Measurements from ENCODE around the gene LZTS2.
"Not testable (repeated sequence)": the region's sequence is repeated elsewhere in the genome, so short reads cannot be mapped to it uniquely, and the experiment has no call there.

Gene LZTS2

GRCh38 chr10:100972115-100972903 lies 27.3 kb upstream of the LZTS2 start:
- TF ChIP-seq POLR2AphosphoS5 (IDR thresholded peaks at IDR 0.05; ENCODE audit: low read depth) (no peak), SPI1 (IDR thresholded peaks at IDR 0.05; ENCODE audit: borderline replicate concordance, low read depth) (no peak), REST (IDR thresholded peaks at IDR 0.05; ENCODE audit: insufficient replicate concordance, low read depth) (no peak), GABPA (IDR thresholded peaks at IDR 0.05; ENCODE audit: low read depth) (no peak), CTCF (IDR thresholded peaks at IDR 0.05; ENCODE audit: insufficient read depth, low read length) (no peak)
- Histone ChIP-seq H3K4me3 (replicated peaks; ENCODE audit: insufficient read depth, low read length) (no peak overlapping the region), H3K27ac (replicated peaks) (no peak overlapping the region), H3K27me3 (ENCODE audit: insufficient read depth, poor library complexity, severe bottlenecking) (no peaks in the 10 kb centered on the region)
- no peak for DNase-seq (ENCODE audit: low read depth in 1 of 2, low spot score in 1 of 2)

- no peak for DNase-seq (ENCODE audit: low read depth in 1 of 2, low spot score in 1 of 2)
These were observed 26.6 kb upstream of the LZTS2 start for GRCh38 chr10:100972904-100973535.

GRCh38 chr10:100975397-100975796 lies 24.2 kb upstream of the LZTS2 start:
- H3K27me3 ChIP-seq (ENCODE audit: insufficient read depth, poor library complexity, severe bottlenecking); DNase-seq (ENCODE audit: low read depth in 1 of 2, low spot score in 1 of 2); H3K4me3 ChIP-seq (replicated peaks; ENCODE audit: insufficient read depth, low read length); H3K27ac ChIP-seq (replicated peaks): not testable (repeated sequence)

More at GRCh38 chr10:100972904-100973535, 26.6 kb upstream of the LZTS2 start:
- H3K27ac ChIP-seq (replicated peaks) = no peak overlapping the region
- no peaks in the 10 kb centered on the region for H3K27me3 ChIP-seq (ENCODE audit: insufficient read depth, poor library complexity, severe bottlenecking)
- TF ChIP-seq REST (IDR thresholded peaks at IDR 0.05; ENCODE audit: insufficient replicate concordance, low read depth) (no peak), CTCF (IDR thresholded peaks at IDR 0.05; ENCODE audit: insufficient read depth, low read length) (no peak), SPI1 (IDR thresholded peaks at IDR 0.05; ENCODE audit: borderline replicate concordance, low read depth) (no peak), POLR2AphosphoS5 (IDR thresholded peaks at IDR 0.05; ENCODE audit: low read depth) (no peak), GABPA (IDR thresholded peaks at IDR 0.05; ENCODE audit: low read depth) (no peak)
- H3K4me3 ChIP-seq (replicated peaks; ENCODE audit: insufficient read depth, low read length) = no peak overlapping the region

GRCh38 chr10:100976906-100977305 lies 22.7 kb upstream of the LZTS2 start:
- DNase-seq (ENCODE audit: low read depth in 1 of 2, low spot score in 1 of 2) = no peak
- TF ChIP-seq SPI1 (IDR thresholded peaks at IDR 0.05; ENCODE audit: borderline replicate concordance, low read depth) (no peak), POLR2AphosphoS5 (IDR thresholded peaks at IDR 0.05; ENCODE audit: low read depth) (no peak), GABPA (IDR thresholded peaks at IDR 0.05; ENCODE audit: low read depth) (no peak), CTCF (IDR thresholded peaks at IDR 0.05; ENCODE audit: insufficient read depth, low read length) (no peak), REST (IDR thresholded peaks at IDR 0.05; ENCODE audit: insufficient replicate concordance, low read depth) (no peak)
- Histone ChIP-seq H3K4me3 (replicated peaks; ENCODE audit: insufficient read depth, low read length) (no peak overlapping the region), H3K27me3 (ENCODE audit: insufficient read depth, poor library complexity, severe bottlenecking) (no peaks in the 10 kb centered on the region), H3K27ac (replicated peaks) (no peak overlapping the region)
